Neural cell (in vitro differentiated cells): ENCODE measurements around the gene EEF2K. TPM values are rescaled to one million over a fixed set of nuclear protein-coding genes. Genes with fewer than 3 reads are reported as not detected.

Experiments
- H2AFZ ChIP-seq: fragments of 200-600, 300-800 bp; sonication (generic), shearing (Covaris generic); 2 replicates; pipeline ENCODE4 v1.6.0; 2014; ENCODE audit warnings: low read depth, mild to moderate bottlenecking, antibody characterized with exemption, low read length, moderate library complexity
- H3F3A ChIP-seq: fragments of 200-600 bp; shearing (Covaris generic); 2 replicates; pipeline ENCODE4 v1.6.1; 2016; ENCODE audit warnings: mild to moderate bottlenecking, moderate library complexity, mixed read lengths, antibody characterized with exemption, low read length; ENCODE audit not compliant: insufficient read depth, poor library complexity, severe bottlenecking
- H3K27ac ChIP-seq: fragments of 200-600, 300-800 bp; sonication (generic), shearing (Covaris generic); 2 replicates; pipeline ENCODE4 v1.5.1; 2014; ENCODE audit warnings: mild to moderate bottlenecking, low read length, moderate library complexity
- H3K27me3 ChIP-seq: fragments of 300-800, 200-600 bp; sonication (generic), shearing (Covaris generic); 2 replicates; pipeline ENCODE4 v1.6.0; 2014; ENCODE audit warnings: mild to moderate bottlenecking, low read depth, low read length, moderate library complexity; ENCODE audit not compliant: insufficient read depth
- H3K36me3 ChIP-seq: fragments of 300-800, 200-600 bp; sonication (generic), shearing (Covaris generic); 2 replicates; pipeline ENCODE4 v1.5.1; 2014; ENCODE audit warnings: mild to moderate bottlenecking, antibody characterized with exemption, low read length, moderate library complexity; ENCODE audit not compliant: insufficient read depth
- H3K4me2 ChIP-seq: fragments of 300-800, 200-600 bp; sonication (generic), shearing (Covaris generic); 2 replicates; pipeline ENCODE4 v1.6.0; 2014; ENCODE audit warnings: mild to moderate bottlenecking, low read length
- H3K4me3 ChIP-seq: fragments of 300-800, 200-600 bp; sonication (generic), shearing (Covaris generic); 2 replicates; pipeline ENCODE4 v1.5.1; 2014; ENCODE audit warnings: mild to moderate bottlenecking, low read length, moderate library complexity
- H3K79me2 ChIP-seq: fragments of 200-600 bp; shearing (Covaris generic); replicated peaks from 2 replicates; pipeline ENCODE4 v1.6.0; 2014; ENCODE audit warnings: mild to moderate bottlenecking, low read length, moderate library complexity; ENCODE audit not compliant: insufficient read depth
- H3K9ac ChIP-seq: fragments of 300-800, 200-600 bp; sonication (generic), shearing (Covaris generic); 2 replicates; pipeline ENCODE4 v1.6.1; 2016; ENCODE audit warnings: mild to moderate bottlenecking, low read length, mixed read lengths
- H3K9me2 ChIP-seq: fragments of 200-600 bp; shearing (Covaris generic); 2 replicates; pipeline ENCODE4 v1.6.1; 2016; ENCODE audit warnings: mild to moderate bottlenecking, low read length, mixed read lengths; ENCODE audit not compliant: insufficient read depth
- H3K9me3 ChIP-seq: fragments of 200-600, 300-800 bp; sonication (generic), shearing (Covaris generic); 2 replicates; pipeline ENCODE4 v1.6.1; 2016; ENCODE audit warnings: mild to moderate bottlenecking, mixed run types, low read length, moderate library complexity, mixed read lengths
- H4K20me1 ChIP-seq: fragments of 200-600 bp; shearing (Covaris generic); 2 replicates; pipeline ENCODE4 v1.6.1; 2016; ENCODE audit warnings: mild to moderate bottlenecking, mixed run types; ENCODE audit not compliant: insufficient read depth
- CTCF ChIP-seq: fragments of 450-650 bp; IDR thresholded peaks from 2 replicates; pipeline ENCODE4 v1.5.1; 2014; ENCODE audit warnings: antibody characterized with exemption, mild to moderate bottlenecking, moderate library complexity; ENCODE audit not compliant: poor library complexity, severe bottlenecking
- EP300 ChIP-seq: fragments of 450-650 bp; conservative IDR thresholded peaks from 2 replicates; pipeline ENCODE4 v1.6.1; 2014; ENCODE audit warnings: antibody characterized with exemption, mild to moderate bottlenecking, moderate library complexity; ENCODE audit not compliant: poor library complexity, severe bottlenecking
- EZH2 ChIP-seq: fragments of 200-600, 300-800 bp; shearing (Covaris generic), sonication (generic); IDR thresholded peaks from 2 replicates; pipeline ENCODE4 v1.6.1; 2014; ENCODE audit warnings: antibody characterized with exemption, low read length, borderline replicate concordance, mild to moderate bottlenecking; ENCODE audit not compliant: insufficient read depth, poor library complexity, severe bottlenecking
- MXI1 ChIP-seq: fragments of 450-650 bp; conservative IDR thresholded peaks from 2 replicates; pipeline ENCODE4 v1.6.1; 2014; ENCODE audit warnings: antibody characterized with exemption, mild to moderate bottlenecking; ENCODE audit not compliant: poor library complexity, severe bottlenecking
- POLR2AphosphoS5 ChIP-seq: IDR thresholded peaks from 2 replicates; pipeline ENCODE4 v1.6.1; 2012
- RAD21 ChIP-seq: fragments of 450-650 bp; conservative IDR thresholded peaks from 2 replicates; pipeline ENCODE4 v1.6.1; 2014; ENCODE audit warnings: antibody characterized with exemption, mild to moderate bottlenecking, moderate library complexity
- REST ChIP-seq: IDR thresholded peaks from 2 replicates; pipeline ENCODE4 v1.6.1; 2012; ENCODE audit warnings: borderline replicate concordance
- SMC3 ChIP-seq: fragments of 450-650 bp; conservative IDR thresholded peaks from 2 replicates; pipeline ENCODE4 v1.6.1; 2014; ENCODE audit warnings: antibody characterized with exemption, mild to moderate bottlenecking, moderate library complexity; ENCODE audit not compliant: poor library complexity
- TAF1 ChIP-seq: IDR thresholded peaks from 2 replicates; pipeline ENCODE4 v1.6.1; 2012; ENCODE audit warnings: low read depth
- polyA plus RNA-seq: library from polyadenylated mRNA; depleted of rRNA; stranded (reverse); fragments of >200 nt; gene quantifications from 2 replicates; pipeline ENCODE4 v1.2.3, GENCODE V29; 2014

The EEF2K gene
- polyA plus RNA-seq, 1 donor from 2014 or later = 7.2 TPM

GRCh38 chr16:22333457-22333994 lies 127.4 kb downstream of the EEF2K start:
- TF ChIP-seq CTCF = no peak
- TF ChIP-seq TAF1 = no peak
- TF ChIP-seq EP300 = no peak
- TF ChIP-seq SMC3 = no peak
- TF ChIP-seq EZH2 = no peak
- no peak for TF ChIP-seq RAD21
- TF ChIP-seq MXI1 = no peak
- TF ChIP-seq REST = no peak
- no peak for TF ChIP-seq POLR2AphosphoS5
- Histone ChIP-seq H3K27ac (no peak overlapping the region), H3K9me3 (no peaks in the 10 kb centered on the region), H3K79me2 (no peaks in the 10 kb centered on the region), H3K4me2 (no peak overlapping the region), H3K4me3 (no peak overlapping the region), H3K36me3 (peaks cover 9% of the 10 kb centered on the region), H3F3A (no peaks in the 10 kb centered on the region), H3K9ac (no peak overlapping the region), H2AFZ (no peak overlapping the region), H3K27me3 (no peaks in the 10 kb centered on the region), H4K20me1 (no peaks in the 10 kb centered on the region), H3K9me2 (no peaks in the 10 kb centered on the region)

GRCh38 chr16:22335668-22336246 lies 129.7 kb downstream of the EEF2K start:
- no peaks in the 10 kb centered on the region for H3F3A ChIP-seq
- H3K9ac ChIP-seq = no peak overlapping the region
- H4K20me1 ChIP-seq = no peaks in the 10 kb centered on the region
- no peak overlapping the region for H2AFZ ChIP-seq
- no peak for TF ChIP-seq CTCF
- no peak for TF ChIP-seq MXI1
- TF ChIP-seq SMC3 = no peak
- TF ChIP-seq RAD21 = no peak
- TF ChIP-seq TAF1 = no peak
- no peak for TF ChIP-seq REST
- TF ChIP-seq EZH2 = no peak
- TF ChIP-seq POLR2AphosphoS5 = no peak
- no peak for TF ChIP-seq EP300
- no peak overlapping the region for H3K4me2 ChIP-seq
- no peaks in the 10 kb centered on the region for H3K9me3 ChIP-seq
- H3K27me3 ChIP-seq = no peaks in the 10 kb centered on the region
- no peaks in the 10 kb centered on the region for H3K79me2 ChIP-seq
- no peak overlapping the region for H3K4me3 ChIP-seq
- no peak overlapping the region for H3K27ac ChIP-seq
- peaks cover 9% of the 10 kb centered on the region for H3K36me3 ChIP-seq
- no peaks in the 10 kb centered on the region for H3K9me2 ChIP-seq
